Stimulated activated memory B cell treated with anti-CD40 and anti-IgM and Interleukin-4, amounts not matched to agents 10 μg/mL and 1 μg/mL and 100 μg/mL, for 72 hours (primary cell): ENCODE data around the gene PEAK3.

Experiments used
- ATAC-seq: fragments of 150-1000 bp; cut with Tn5 transposase; 2 replicates; pipeline ENCODE4 v1.10.0; 2021
- H3K27ac Mint-ChIP-seq: one replicate; pipeline ENCODE4 v1.8.0; 2022; ENCODE audit warnings: mild to moderate bottlenecking, mixed read lengths
- H3K27me3 Mint-ChIP-seq: one replicate; pipeline ENCODE4 v1.8.0; 2022; ENCODE audit warnings: mixed read lengths
- H3K36me3 Mint-ChIP-seq: one replicate; pipeline ENCODE4 v1.8.0; 2022; ENCODE audit warnings: mixed read lengths
- H3K4me1 Mint-ChIP-seq: one replicate; pipeline ENCODE4 v1.8.0; 2022; ENCODE audit warnings: mixed read lengths
- H3K4me3 Mint-ChIP-seq: one replicate; pipeline ENCODE4 v1.8.0; 2022; ENCODE audit warnings: mild to moderate bottlenecking, moderate library complexity, mixed read lengths
- H3K9me3 Mint-ChIP-seq: one replicate; pipeline ENCODE4 v1.8.0; 2022; ENCODE audit warnings: mixed read lengths

Gene PEAK3

GRCh38 chr19:2246014-2246620, 35.9 kb downstream of the PEAK3 start:
- Mint-ChIP-seq H3K27ac (no peak overlapping the region), H3K4me3 (no peak overlapping the region), H3K9me3 (no peaks in the 10 kb centered on the region), H3K36me3 (peaks cover 60% of the 10 kb centered on the region), H3K27me3 (peaks cover 9% of the 10 kb centered on the region), H3K4me1 (peaks cover 34% of the 10 kb centered on the region)
- no peak for ATAC-seq

- no peak for ATAC-seq
- no peak overlapping the region for H3K4me3 Mint-ChIP-seq
- H3K4me1 Mint-ChIP-seq, result peaks cover 39% of the 10 kb centered on the region
- H3K27ac Mint-ChIP-seq, result no peak overlapping the region
- peaks cover 5% of the 10 kb centered on the region for H3K27me3 Mint-ChIP-seq
- peaks cover 67% of the 10 kb centered on the region for H3K36me3 Mint-ChIP-seq
- H3K9me3 Mint-ChIP-seq, result no peaks in the 10 kb centered on the region
Measured at GRCh38 chr19:2245273-2245672, 36.7 kb downstream of the PEAK3 start.

- Mint-ChIP-seq H3K27ac (no peak overlapping the region), H3K4me1 (peaks cover 43% of the 10 kb centered on the region), H3K36me3 (peaks cover 75% of the 10 kb centered on the region), H3K27me3 (no peaks in the 10 kb centered on the region), H3K9me3 (no peaks in the 10 kb centered on the region), H3K4me3 (no peak overlapping the region)
- no peak for ATAC-seq
Measured at GRCh38 chr19:2244486-2244885, 37.5 kb downstream of the PEAK3 start.

GRCh38 chr19:2244125-2244411, 37.9 kb downstream of the PEAK3 start:
- no peaks in the 10 kb centered on the region for H3K27me3 Mint-ChIP-seq
- H3K4me1 Mint-ChIP-seq, result peaks cover 47% of the 10 kb centered on the region
- ATAC-seq, result no peak
- H3K36me3 Mint-ChIP-seq, result peaks cover 79% of the 10 kb centered on the region
- H3K9me3 Mint-ChIP-seq, result no peaks in the 10 kb centered on the region
- H3K27ac Mint-ChIP-seq, result no peak overlapping the region
- no peak overlapping the region for H3K4me3 Mint-ChIP-seq

GRCh38 chr19:2243274-2244124, 38.5 kb downstream of the PEAK3 start:
- Mint-ChIP-seq H3K36me3 (peaks cover 78% of the 10 kb centered on the region), H3K4me3 (no peak overlapping the region)
- ATAC-seq, result no peak

GRCh38 chr19:2242816-2243215, 39.2 kb downstream of the PEAK3 start:
- Mint-ChIP-seq H3K4me3 (no peak overlapping the region), H3K36me3 (peaks cover 78% of the 10 kb centered on the region), H3K9me3 (no peaks in the 10 kb centered on the region), H3K27me3 (no peaks in the 10 kb centered on the region), H3K4me1 (peaks cover 55% of the 10 kb centered on the region), H3K27ac (peak overlapping the region; percentile 17)
- ATAC-seq, result no peak

More at GRCh38 chr19:2243274-2244124, 38.5 kb downstream of the PEAK3 start:
- Mint-ChIP-seq H3K27ac (no peak overlapping the region), H3K9me3 (no peaks in the 10 kb centered on the region), H3K4me1 (peaks cover 50% of the 10 kb centered on the region), H3K27me3 (no peaks in the 10 kb centered on the region)

GRCh38 chr19:2242092-2242537, 39.9 kb downstream of the PEAK3 start:
- Mint-ChIP-seq H3K27ac (peak overlapping the region; percentile 17), H3K4me3 (no peak overlapping the region), H3K36me3 (peaks cover 73% of the 10 kb centered on the region), H3K27me3 (no peaks in the 10 kb centered on the region), H3K9me3 (no peaks in the 10 kb centered on the region), H3K4me1 (peaks cover 60% of the 10 kb centered on the region)
- no peak for ATAC-seq

- no peaks in the 10 kb centered on the region for H3K27me3 Mint-ChIP-seq
- H3K4me3 Mint-ChIP-seq, result no peak overlapping the region
- peaks cover 60% of the 10 kb centered on the region for H3K4me1 Mint-ChIP-seq
- peaks cover 63% of the 10 kb centered on the region for H3K36me3 Mint-ChIP-seq
- H3K9me3 Mint-ChIP-seq, result no peaks in the 10 kb centered on the region
- ATAC-seq, result no peak
- H3K27ac Mint-ChIP-seq, result no peak overlapping the region
Measured at GRCh38 chr19:2240881-2241760, 40.9 kb downstream of the PEAK3 start.

- Mint-ChIP-seq H3K4me3 (peak overlapping the region; percentile 86), H3K27me3 (no peaks in the 10 kb centered on the region), H3K9me3 (no peaks in the 10 kb centered on the region), H3K27ac (peak overlapping the region; percentile 91), H3K4me1 (peaks cover 65% of the 10 kb centered on the region), H3K36me3 (peaks cover 52% of the 10 kb centered on the region)
- no peak for ATAC-seq
Measured at GRCh38 chr19:2239771-2240770, 41.9 kb downstream of the PEAK3 start.

- peak overlapping the region; percentile 86 for H3K4me3 Mint-ChIP-seq
- H3K36me3 Mint-ChIP-seq, result peaks cover 46% of the 10 kb centered on the region
- H3K27ac Mint-ChIP-seq, result peak overlapping the region; percentile 91
- H3K27me3 Mint-ChIP-seq, result no peaks in the 10 kb centered on the region
- ATAC-seq, result no peak
- no peaks in the 10 kb centered on the region for H3K9me3 Mint-ChIP-seq
- peaks cover 74% of the 10 kb centered on the region for H3K4me1 Mint-ChIP-seq
Measured at GRCh38 chr19:2239173-2239572, 42.8 kb downstream of the PEAK3 start.

- peak overlapping the region; percentile 86 for H3K4me3 Mint-ChIP-seq
- no peaks in the 10 kb centered on the region for H3K9me3 Mint-ChIP-seq
- no peaks in the 10 kb centered on the region for H3K27me3 Mint-ChIP-seq
- no peak for ATAC-seq
- peaks cover 81% of the 10 kb centered on the region for H3K4me1 Mint-ChIP-seq
- H3K27ac Mint-ChIP-seq, result peak overlapping the region; percentile 91
- H3K36me3 Mint-ChIP-seq, result peaks cover 45% of the 10 kb centered on the region
Measured at GRCh38 chr19:2237869-2238153, 44.2 kb downstream of the PEAK3 start.

- H3K4me3 Mint-ChIP-seq, result peak overlapping the region; percentile 86
- peaks cover 81% of the 10 kb centered on the region for H3K4me1 Mint-ChIP-seq
- peaks cover 45% of the 10 kb centered on the region for H3K36me3 Mint-ChIP-seq
- H3K9me3 Mint-ChIP-seq, result no peaks in the 10 kb centered on the region
- H3K27me3 Mint-ChIP-seq, result no peaks in the 10 kb centered on the region
- peak overlapping the region; percentile 91 for H3K27ac Mint-ChIP-seq
- no peak for ATAC-seq
Measured at GRCh38 chr19:2237051-2237868, 44.7 kb downstream of the PEAK3 start.

GRCh38 chr19:2236314-2237050, 45.5 kb downstream of the PEAK3 start, which contains the start of the genes PLEKHJ1 and SF3A2:
Gene PLEKHJ1, minus strand, starts transcription at chr19:2236329. Its CDS starts 81 bp downstream, at chr19:2236248.
Gene SF3A2, plus strand, starts transcription at chr19:2236824. Its CDS starts 6,595 bp downstream, at chr19:2243419.
- peaks cover 78% of the 10 kb centered on the region for H3K4me1 Mint-ChIP-seq
- H3K9me3 Mint-ChIP-seq, result no peaks in the 10 kb centered on the region
- H3K27ac Mint-ChIP-seq, result peak within 1 kb of the TSS; percentile 91
- no peaks in the 10 kb centered on the region for H3K27me3 Mint-ChIP-seq
- peaks cover 46% of the 10 kb centered on the region for H3K36me3 Mint-ChIP-seq
- peak within 1 kb of the TSS; percentile 86 for H3K4me3 Mint-ChIP-seq
- peak; percentile 91 for ATAC-seq
